Panc1 (cell line): ENCODE results near the gene WSCD1.

Source experiments
- CTCF ChIP-seq: fragments of 450-650 bp; IDR thresholded peaks from 2 replicates; pipeline ENCODE4 v1.5.1; 2017; ENCODE audit warnings: mild to moderate bottlenecking
- POLR2AphosphoS5 ChIP-seq: IDR thresholded peaks from 2 replicates; pipeline ENCODE4 v1.6.1; 2012; ENCODE audit warnings: mild to moderate bottlenecking, low read depth, low read length, moderate library complexity
- REST ChIP-seq, 2 experiments: IDR thresholded peaks; 2 replicates each; pipeline ENCODE4 v1.6.1; 2011 to 2012; ENCODE audit warnings: low read depth in 2 of 2, control low read depth in 1 of 2, low read length in 1 of 2, mild to moderate bottlenecking in 1 of 2, moderate library complexity in 1 of 2; ENCODE audit not compliant: insufficient read depth in 1 of 2
- SIN3A ChIP-seq: IDR thresholded peaks from 2 replicates; pipeline ENCODE4 v1.6.1; 2012; ENCODE audit warnings: low read depth, mild to moderate bottlenecking, low read length, moderate library complexity, borderline replicate concordance; ENCODE audit not compliant: insufficient read depth

GRCh38 chr17:6072157-6072556 is 2.0 kb downstream of the WSCD1 start:
- TF ChIP-seq CTCF: no peak
- no peak for TF ChIP-seq POLR2AphosphoS5
- no peak for TF ChIP-seq REST (IDR thresholded peaks at IDR 0.05; ENCODE audit: insufficient read depth in 1 of 2, low read depth in 2 of 2, low read length in 1 of 2)
- TF ChIP-seq SIN3A: no peak
